SK-N-SH (cell line): ENCODE measurements around the gene CRTC1. TPM values are rescaled to one million over a fixed set of nuclear protein-coding genes. Genes with fewer than 3 reads are reported as not detected.

Experiments used
- CTCF ChIA-PET: fragments of 300-600, 350-600 bp; formaldehyde crosslinking; extraction: SDS; loops from one replicate; lab custom pipeline; 2021; lab: Yijun Ruan, JAX
- POLR2A ChIA-PET: fragments of 350-600 bp; sonication (Branson Sonifier 250); formaldehyde crosslinking; extraction: SDS; loops from one replicate; lab custom pipeline; 2020; ENCODE audit warnings: antibody characterized with exemption, inconsistent platforms; lab: Yijun Ruan, JAX
- DNase-seq: peaks from one replicate; pipeline ENCODE4 v3.0.0; 2012
- H2AFZ ChIP-seq: fragments of 200-600 bp; sonication (generic); 2 replicates; pipeline ENCODE4 v1.8.1; 2016; ENCODE audit warnings: antibody characterized with exemption, mild to moderate bottlenecking, low read depth
- H3F3A ChIP-seq: fragments of 200-600 bp; sonication (generic); replicated peaks from 2 replicates; pipeline ENCODE3; 2016; ENCODE audit warnings: antibody characterized with exemption, mild to moderate bottlenecking; ENCODE audit not compliant: insufficient read depth
- H3K27ac ChIP-seq, 2 experiments: fragments of 200-500 bp in 1 of 2; fragments of 200-600 bp in 1 of 2; sonication (Bioruptor generic) in 1 of 2; sonication (generic), shearing (Covaris generic) in 1 of 2; 2 replicates each; pipeline versions ENCODE4 v1.5.1 to v1.6.1; 2014 to 2016; ENCODE audit warnings: low read depth in 2 of 2, inconsistent platforms in 1 of 2, low read length in 1 of 2, mild to moderate bottlenecking in 1 of 2, mixed read lengths in 1 of 2
- H3K27me3 ChIP-seq: fragments of 200-600 bp; sonication (generic), shearing (Covaris generic); 2 replicates; pipeline ENCODE4 v1.6.1; 2016; ENCODE audit warnings: mixed run types; ENCODE audit not compliant: insufficient read depth
- H3K36me3 ChIP-seq, 2 experiments: fragments of 200-500 bp in 1 of 2; fragments of 200-600 bp in 1 of 2; sonication (Bioruptor generic) in 1 of 2; sonication (generic) in 1 of 2; replicated peaks in 1 of 2; 2 replicates each; pipeline versions ENCODE3 to v1.5.1; 2014 to 2016; ENCODE audit warnings: low read length in 1 of 2, mild to moderate bottlenecking in 1 of 2; ENCODE audit not compliant: insufficient read depth in 2 of 2, control insufficient read depth in 1 of 2
- H3K4me1 ChIP-seq, 2 experiments: fragments of 200-500 bp in 1 of 2; fragments of 200-600 bp in 1 of 2; sonication (Bioruptor generic) in 1 of 2; sonication (generic), shearing (Covaris generic) in 1 of 2; 2 replicates each; pipeline versions ENCODE4 v1.5.1 to v1.6.1; 2014 to 2016; ENCODE audit warnings: low read depth in 1 of 2, low read length in 1 of 2, mixed run types in 1 of 2; ENCODE audit not compliant: insufficient read depth in 2 of 2, control insufficient read depth in 1 of 2
- H3K4me2 ChIP-seq: fragments of 200-600 bp; sonication (generic), shearing (Covaris generic); 2 replicates; pipeline ENCODE4 v1.6.1; 2017; ENCODE audit warnings: mixed run types
- H3K4me3 ChIP-seq, 2 experiments: fragments of 200-500 bp in 1 of 2; fragments of 200-600 bp in 1 of 2; sonication (Bioruptor generic) in 1 of 2; sonication (generic), shearing (Covaris generic) in 1 of 2; 2 replicates each; pipeline versions ENCODE4 v1.5.1 to v1.8.1; 2014 to 2016; ENCODE audit warnings: low read depth in 2 of 2, inconsistent platforms in 1 of 2, low read length in 1 of 2, mild to moderate bottlenecking in 1 of 2, mixed read lengths in 1 of 2, moderate library complexity in 1 of 2
- H3K79me2 ChIP-seq: fragments of 200-600 bp; sonication (generic); 2 replicates; pipeline ENCODE4 v1.8.1; 2017; ENCODE audit warnings: mild to moderate bottlenecking; ENCODE audit not compliant: insufficient read depth
- H3K9ac ChIP-seq: fragments of 200-600 bp; sonication (generic); 2 replicates; pipeline ENCODE4 v1.6.1; 2017; ENCODE audit warnings: mixed run types
- H3K9me2 ChIP-seq: fragments of 200-600 bp; sonication (generic); 2 replicates; pipeline ENCODE4 v1.6.1; 2017; ENCODE audit warnings: mixed run types
- H3K9me3 ChIP-seq: fragments of 200-600 bp; sonication (generic); 2 replicates; pipeline ENCODE4 v1.6.1; 2017; ENCODE audit warnings: mixed run types, mild to moderate bottlenecking, moderate library complexity
- H4K20me1 ChIP-seq: fragments of 200-600 bp; sonication (generic); 2 replicates; pipeline ENCODE4 v1.6.1; 2017; ENCODE audit warnings: mild to moderate bottlenecking, mixed run types; ENCODE audit not compliant: insufficient read depth
- CTCF ChIP-seq: fragments of 200-600 bp; sonication (generic); IDR thresholded peaks from 2 replicates; pipeline ENCODE4 v1.6.1; 2017; ENCODE audit warnings: antibody characterized with exemption, mild to moderate bottlenecking, moderate library complexity
- EP300 ChIP-seq, 2 experiments: IDR thresholded peaks; 2 replicates each; pipeline versions ENCODE4 v1.4.0 to v1.6.1; 2012; ENCODE audit warnings: borderline replicate concordance in 1 of 2, low read depth in 1 of 2, low read length in 1 of 2
- EZH2phosphoT487 ChIP-seq: fragments of 200-600 bp; sonication (generic); IDR thresholded peaks from 2 replicates; pipeline ENCODE4 v1.6.1; 2017; ENCODE audit warnings: low read depth, mixed run types, mild to moderate bottlenecking, antibody characterized with exemption, moderate library complexity, borderline replicate concordance
- FOSL2 ChIP-seq: IDR thresholded peaks from 2 replicates; pipeline ENCODE4 v1.4.0; 2012; ENCODE audit warnings: low read depth, mild to moderate bottlenecking, moderate library complexity, borderline replicate concordance
- GABPA ChIP-seq: IDR thresholded peaks from 2 replicates; pipeline ENCODE4 v1.4.0; 2012; ENCODE audit warnings: low read depth, mild to moderate bottlenecking
- GATA2 ChIP-seq: sonication (generic); formaldehyde crosslinking; IDR thresholded peaks from 2 replicates; pipeline ENCODE4 v1.5.0; 2020; ENCODE audit warnings: mild to moderate bottlenecking, missing genetic modification reagents
- JUND ChIP-seq: IDR thresholded peaks from 2 replicates; pipeline ENCODE4 v1.4.0; 2012
- NFIC ChIP-seq: IDR thresholded peaks from 2 replicates; pipeline ENCODE4 v1.4.0; 2012; ENCODE audit warnings: borderline replicate concordance
- POLR2AphosphoS5 ChIP-seq: IDR thresholded peaks from 2 replicates; pipeline ENCODE4 v1.6.1; 2012; ENCODE audit warnings: low read depth, low read length
- RAD21 ChIP-seq: IDR thresholded peaks from 2 replicates; pipeline ENCODE4 v1.6.1; 2012; ENCODE audit warnings: mild to moderate bottlenecking, low read length
- RCOR1 ChIP-seq: fragments of 150-350 bp; IDR thresholded peaks from 2 replicates; pipeline ENCODE4 v1.6.1; 2017; ENCODE audit warnings: antibody characterized with exemption, low read length
- RFX5 ChIP-seq: IDR thresholded peaks from 2 replicates; pipeline ENCODE4 v1.6.1; 2012; ENCODE audit warnings: mild to moderate bottlenecking, improper control_type of control experiment, low read length
- RXRA ChIP-seq: IDR thresholded peaks from 2 replicates; pipeline ENCODE4 v1.4.0; 2012; ENCODE audit warnings: low read depth, mild to moderate bottlenecking, borderline replicate concordance
- SMC3 ChIP-seq: IDR thresholded peaks from 2 replicates; pipeline ENCODE4 v1.6.1; 2012; ENCODE audit warnings: low read depth, low read length, improper control_type of control experiment
- TAF1 ChIP-seq: IDR thresholded peaks from 2 replicates; pipeline ENCODE4 v1.6.1; 2012; ENCODE audit warnings: low read depth, mild to moderate bottlenecking, low read length, moderate library complexity, borderline replicate concordance
- WGBS: methylation state at CpG from one replicate; pipeline ENCODE4 v1.1.6; 2017; ENCODE audit warnings: low lambda C conversion rate; 5-methylcytosine and 5-hydroxymethylcytosine counted together
- polyA plus RNA-seq, 3 experiments: library from polyadenylated mRNA; depleted of rRNA; stranded (reverse); fragments of >200 nt; gene quantifications; 2 replicates each; pipeline ENCODE4 v1.2.3, GENCODE V29; 2012
- TF ChIP-seq, protein P1 (sequence below): IDR thresholded peaks from 2 replicates; pipeline ENCODE4; 2012
- TF ChIP-seq, protein P2 (sequence below): fragments of 150-350 bp; IDR thresholded peaks from 2 replicates; pipeline ENCODE4 v1.6.1; 2017; ENCODE audit warnings: antibody characterized with exemption, low read length, low read depth, borderline replicate concordance
- TF ChIP-seq, protein P3 (sequence below): IDR thresholded peaks from 2 replicates; pipeline ENCODE4 v1.4.0; 2012; ENCODE audit warnings: low read depth, borderline replicate concordance

The CRTC1 gene
- polyA plus RNA-seq, 1 of the 3 experiments (the other 2 are of a cell fraction) = 5.0 TPM

GRCh38 chr19:18776288-18776594 is 92.8 kb downstream of the CRTC1 start (continued):
- TF ChIP-seq TAF1 = no peak
- peak; percentile 28; the same call in 1 of the 2 replicates for TF ChIP-seq RAD21
- TF ChIP-seq NFIC = no peak
- TF ChIP-seq, protein P1, sequence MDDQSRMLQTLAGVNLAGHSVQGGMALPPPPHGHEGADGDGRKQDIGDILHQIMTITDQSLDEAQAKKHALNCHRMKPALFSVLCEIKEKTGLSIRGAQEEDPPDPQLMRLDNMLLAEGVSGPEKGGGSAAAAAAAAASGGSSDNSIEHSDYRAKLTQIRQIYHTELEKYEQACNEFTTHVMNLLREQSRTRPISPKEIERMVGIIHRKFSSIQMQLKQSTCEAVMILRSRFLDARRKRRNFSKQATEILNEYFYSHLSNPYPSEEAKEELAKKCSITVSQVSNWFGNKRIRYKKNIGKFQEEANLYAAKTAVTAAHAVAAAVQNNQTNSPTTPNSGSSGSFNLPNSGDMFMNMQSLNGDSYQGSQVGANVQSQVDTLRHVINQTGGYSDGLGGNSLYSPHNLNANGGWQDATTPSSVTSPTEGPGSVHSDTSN = no peak
- TF ChIP-seq, protein P2, sequence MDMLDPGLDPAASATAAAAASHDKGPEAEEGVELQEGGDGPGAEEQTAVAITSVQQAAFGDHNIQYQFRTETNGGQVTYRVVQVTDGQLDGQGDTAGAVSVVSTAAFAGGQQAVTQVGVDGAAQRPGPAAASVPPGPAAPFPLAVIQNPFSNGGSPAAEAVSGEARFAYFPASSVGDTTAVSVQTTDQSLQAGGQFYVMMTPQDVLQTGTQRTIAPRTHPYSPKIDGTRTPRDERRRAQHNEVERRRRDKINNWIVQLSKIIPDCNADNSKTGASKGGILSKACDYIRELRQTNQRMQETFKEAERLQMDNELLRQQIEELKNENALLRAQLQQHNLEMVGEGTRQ = no peak
- TF ChIP-seq, all 33 proteins: peak for 4

DNA sequence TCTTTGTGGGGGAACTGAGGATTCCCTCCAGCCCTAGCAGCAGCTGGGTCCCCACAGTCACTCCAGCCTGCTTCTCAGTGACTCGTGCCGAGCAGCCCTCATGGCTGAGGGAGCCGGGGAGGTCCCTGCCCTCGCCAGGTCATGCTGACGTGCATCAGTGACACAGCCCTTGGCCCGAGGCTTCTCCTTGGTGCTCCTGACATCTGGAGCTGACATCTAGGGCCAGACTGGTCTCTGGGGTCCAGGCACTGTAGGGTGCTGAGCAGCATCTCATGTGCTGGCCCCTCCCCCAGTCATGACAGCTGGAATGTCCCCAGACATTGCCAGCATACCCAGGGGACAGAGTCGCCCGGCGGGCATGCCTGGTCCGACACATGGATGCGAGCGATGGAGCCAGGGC is 93.3 kb downstream of the CRTC1 start:
- CTCF ChIA-PET = interaction anchor here (1.3 kb wide), 1 partner anchor 70 kb away, joined by 5 read pairs; no protein-coding TSS in a partner anchor
- peak overlapping the region; percentile 66 for H3K4me2 ChIP-seq
- POLR2A ChIA-PET = no interaction called here

More for the DNA sequence above, 93.3 kb downstream of the CRTC1 start:
- no peaks in the 10 kb centered on the region for H3K9me3 ChIP-seq
- H3K4me1 ChIP-seq = peaks cover 20 to 32% of the 10 kb centered on the region in 2 experiments; a peak in 3 of 4 replicates
- H3F3A ChIP-seq = peaks cover 10% of the 10 kb centered on the region
- peak overlapping the region in 1 of 2 experiments; percentile 75; a peak in 2 of 4 replicates for H3K27ac ChIP-seq
- H3K36me3 ChIP-seq = no peaks in the 10 kb centered on the region
- H3K79me2 ChIP-seq = no peaks in the 10 kb centered on the region
- peak overlapping the region; percentile 24; the same call in 1 of the 2 replicates for H3K9ac ChIP-seq
- DNase-seq = no peak
- H2AFZ ChIP-seq = no peak overlapping the region
- H3K9me2 ChIP-seq = no peaks in the 10 kb centered on the region
- H3K4me3 ChIP-seq = no peak overlapping the region
- TF ChIP-seq, protein P2 = no peak
- TF ChIP-seq, protein P1 = no peak
- TF ChIP-seq GABPA = no peak
- no peak for TF ChIP-seq RXRA
- no peak for TF ChIP-seq RCOR1
- TF ChIP-seq GATA2 (CRISPR knock-in tag) = no peak
- no peak for TF ChIP-seq FOSL2
- TF ChIP-seq, protein P3, sequence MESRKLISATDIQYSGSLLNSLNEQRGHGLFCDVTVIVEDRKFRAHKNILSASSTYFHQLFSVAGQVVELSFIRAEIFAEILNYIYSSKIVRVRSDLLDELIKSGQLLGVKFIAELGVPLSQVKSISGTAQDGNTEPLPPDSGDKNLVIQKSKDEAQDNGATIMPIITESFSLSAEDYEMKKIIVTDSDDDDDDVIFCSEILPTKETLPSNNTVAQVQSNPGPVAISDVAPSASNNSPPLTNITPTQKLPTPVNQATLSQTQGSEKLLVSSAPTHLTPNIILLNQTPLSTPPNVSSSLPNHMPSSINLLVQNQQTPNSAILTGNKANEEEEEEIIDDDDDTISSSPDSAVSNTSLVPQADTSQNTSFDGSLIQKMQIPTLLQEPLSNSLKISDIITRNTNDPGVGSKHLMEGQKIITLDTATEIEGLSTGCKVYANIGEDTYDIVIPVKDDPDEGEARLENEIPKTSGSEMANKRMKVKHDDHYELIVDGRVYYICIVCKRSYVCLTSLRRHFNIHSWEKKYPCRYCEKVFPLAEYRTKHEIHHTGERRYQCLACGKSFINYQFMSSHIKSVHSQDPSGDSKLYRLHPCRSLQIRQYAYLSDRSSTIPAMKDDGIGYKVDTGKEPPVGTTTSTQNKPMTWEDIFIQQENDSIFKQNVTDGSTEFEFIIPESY = no peak
- no peak for TF ChIP-seq RFX5
- no peak for TF ChIP-seq EZH2phosphoT487
- no peak for TF ChIP-seq CTCF
- TF ChIP-seq SMC3 = no peak
- TF ChIP-seq POLR2AphosphoS5 = no peak
- TF ChIP-seq EP300 (IDR thresholded peaks at IDR 0.05; ENCODE audit: borderline replicate concordance in 1 of 2, low read depth in 1 of 2, low read length in 1 of 2) = no peak
- TF ChIP-seq NFIC = no peak
- TF ChIP-seq JUND = no peak
- WGBS = no CpG with 5 or more reads among the region's 12 CpGs
- H3K27me3 ChIP-seq = no peaks in the 10 kb centered on the region
- no peaks in the 10 kb centered on the region for H4K20me1 ChIP-seq
